Liver (tissue), 3 donors: Measurements from ENCODE around the gene SPAG16.

Source experiments
- EGR1 ChIP-seq, 2 donors: IDR thresholded peaks; 2 replicates each; pipeline ENCODE4 v1.6.1; 2016 to 2018; ENCODE audit warnings: antibody characterized with exemption in 2 of 2, low read depth in 2 of 2
- FOXA1 ChIP-seq: IDR thresholded peaks from 2 replicates; pipeline ENCODE4 v1.6.1; 2016; ENCODE audit warnings: antibody characterized with exemption
- GABPA ChIP-seq, 2 donors: IDR thresholded peaks in 1 of 2; conservative IDR thresholded peaks in 1 of 2; 2 replicates each; pipeline ENCODE4 v1.6.1; 2016; ENCODE audit warnings: antibody characterized with exemption in 2 of 2, mild to moderate bottlenecking in 1 of 2, moderate library complexity in 1 of 2
- HNF4A ChIP-seq, 2 donors: conservative IDR thresholded peaks; 2 replicates each; pipeline ENCODE4 v1.6.1; 2016; ENCODE audit warnings: antibody characterized with exemption in 2 of 2, mild to moderate bottlenecking in 2 of 2
- HNF4G ChIP-seq: IDR thresholded peaks from 2 replicates; pipeline ENCODE4 v1.6.1; 2016; ENCODE audit warnings: antibody characterized with exemption
- JUND ChIP-seq, 2 donors: IDR thresholded peaks; 2 replicates each; pipeline ENCODE4 v1.6.1; 2016; ENCODE audit warnings: antibody characterized with exemption in 2 of 2
- NR2F2 ChIP-seq: IDR thresholded peaks from 2 replicates; pipeline ENCODE4 v1.6.1; 2016; ENCODE audit warnings: antibody characterized with exemption
- RXRA ChIP-seq, 2 donors: IDR thresholded peaks; 2 replicates each; pipeline ENCODE4 v1.6.1; 2017 to 2018; ENCODE audit warnings: antibody characterized with exemption in 2 of 2, mild to moderate bottlenecking in 1 of 2
- SP1 ChIP-seq: IDR thresholded peaks from 2 replicates; pipeline ENCODE4 v1.6.1; 2018; ENCODE audit warnings: antibody characterized with exemption, mild to moderate bottlenecking
- TAF1 ChIP-seq: conservative IDR thresholded peaks from 2 replicates; pipeline ENCODE4 v1.6.1; 2016; ENCODE audit warnings: antibody characterized with exemption, mild to moderate bottlenecking
- TF ChIP-seq, protein P1 (sequence below): IDR thresholded peaks from 2 replicates; pipeline ENCODE4 v1.6.1; 2016; ENCODE audit warnings: antibody characterized with exemption, mild to moderate bottlenecking
- TF ChIP-seq, protein P2 (sequence below): IDR thresholded peaks from 2 replicates; pipeline ENCODE4 v1.6.1; 2016; ENCODE audit warnings: antibody characterized with exemption
- TF ChIP-seq, protein P3 (sequence below): fragments of 150-350 bp; IDR thresholded peaks from 2 replicates; pipeline ENCODE4 v1.5.1; 2017; ENCODE audit warnings: improper control_type of control experiment, low read depth, low read length; ENCODE audit not compliant: missing input control
- TF ChIP-seq, protein P4 (sequence below): IDR thresholded peaks from 2 replicates; pipeline ENCODE4 v1.6.1; 2016; ENCODE audit warnings: antibody characterized with exemption
- donor health status: healthy.
- donor health status: healthy.

DNA sequence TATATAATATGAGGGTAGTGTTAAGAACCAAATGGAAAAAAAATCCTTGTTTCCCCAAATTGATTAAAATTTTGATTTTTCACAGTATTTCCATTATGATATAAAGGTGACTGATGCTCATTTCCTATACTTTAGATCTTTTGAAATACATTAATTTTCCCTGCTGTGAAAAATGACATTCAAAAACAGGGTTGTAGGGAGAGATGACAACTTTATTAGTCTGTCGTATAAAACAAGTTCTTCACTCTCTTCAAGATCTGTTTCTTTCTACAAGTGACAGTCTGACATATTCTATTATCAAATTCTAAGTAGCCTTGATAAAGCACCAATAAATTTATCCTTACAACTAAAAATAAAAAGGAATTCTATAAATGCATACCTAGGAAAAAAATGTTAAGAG is 1081.3 kb downstream of the SPAG16 start:
- TF ChIP-seq, protein P1, sequence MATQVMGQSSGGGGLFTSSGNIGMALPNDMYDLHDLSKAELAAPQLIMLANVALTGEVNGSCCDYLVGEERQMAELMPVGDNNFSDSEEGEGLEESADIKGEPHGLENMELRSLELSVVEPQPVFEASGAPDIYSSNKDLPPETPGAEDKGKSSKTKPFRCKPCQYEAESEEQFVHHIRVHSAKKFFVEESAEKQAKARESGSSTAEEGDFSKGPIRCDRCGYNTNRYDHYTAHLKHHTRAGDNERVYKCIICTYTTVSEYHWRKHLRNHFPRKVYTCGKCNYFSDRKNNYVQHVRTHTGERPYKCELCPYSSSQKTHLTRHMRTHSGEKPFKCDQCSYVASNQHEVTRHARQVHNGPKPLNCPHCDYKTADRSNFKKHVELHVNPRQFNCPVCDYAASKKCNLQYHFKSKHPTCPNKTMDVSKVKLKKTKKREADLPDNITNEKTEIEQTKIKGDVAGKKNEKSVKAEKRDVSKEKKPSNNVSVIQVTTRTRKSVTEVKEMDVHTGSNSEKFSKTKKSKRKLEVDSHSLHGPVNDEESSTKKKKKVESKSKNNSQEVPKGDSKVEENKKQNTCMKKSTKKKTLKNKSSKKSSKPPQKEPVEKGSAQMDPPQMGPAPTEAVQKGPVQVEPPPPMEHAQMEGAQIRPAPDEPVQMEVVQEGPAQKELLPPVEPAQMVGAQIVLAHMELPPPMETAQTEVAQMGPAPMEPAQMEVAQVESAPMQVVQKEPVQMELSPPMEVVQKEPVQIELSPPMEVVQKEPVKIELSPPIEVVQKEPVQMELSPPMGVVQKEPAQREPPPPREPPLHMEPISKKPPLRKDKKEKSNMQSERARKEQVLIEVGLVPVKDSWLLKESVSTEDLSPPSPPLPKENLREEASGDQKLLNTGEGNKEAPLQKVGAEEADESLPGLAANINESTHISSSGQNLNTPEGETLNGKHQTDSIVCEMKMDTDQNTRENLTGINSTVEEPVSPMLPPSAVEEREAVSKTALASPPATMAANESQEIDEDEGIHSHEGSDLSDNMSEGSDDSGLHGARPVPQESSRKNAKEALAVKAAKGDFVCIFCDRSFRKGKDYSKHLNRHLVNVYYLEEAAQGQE = no peak
- TF ChIP-seq, protein P2, sequence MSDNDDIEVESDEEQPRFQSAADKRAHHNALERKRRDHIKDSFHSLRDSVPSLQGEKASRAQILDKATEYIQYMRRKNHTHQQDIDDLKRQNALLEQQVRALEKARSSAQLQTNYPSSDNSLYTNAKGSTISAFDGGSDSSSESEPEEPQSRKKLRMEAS = no peak
- TF ChIP-seq, protein P3, sequence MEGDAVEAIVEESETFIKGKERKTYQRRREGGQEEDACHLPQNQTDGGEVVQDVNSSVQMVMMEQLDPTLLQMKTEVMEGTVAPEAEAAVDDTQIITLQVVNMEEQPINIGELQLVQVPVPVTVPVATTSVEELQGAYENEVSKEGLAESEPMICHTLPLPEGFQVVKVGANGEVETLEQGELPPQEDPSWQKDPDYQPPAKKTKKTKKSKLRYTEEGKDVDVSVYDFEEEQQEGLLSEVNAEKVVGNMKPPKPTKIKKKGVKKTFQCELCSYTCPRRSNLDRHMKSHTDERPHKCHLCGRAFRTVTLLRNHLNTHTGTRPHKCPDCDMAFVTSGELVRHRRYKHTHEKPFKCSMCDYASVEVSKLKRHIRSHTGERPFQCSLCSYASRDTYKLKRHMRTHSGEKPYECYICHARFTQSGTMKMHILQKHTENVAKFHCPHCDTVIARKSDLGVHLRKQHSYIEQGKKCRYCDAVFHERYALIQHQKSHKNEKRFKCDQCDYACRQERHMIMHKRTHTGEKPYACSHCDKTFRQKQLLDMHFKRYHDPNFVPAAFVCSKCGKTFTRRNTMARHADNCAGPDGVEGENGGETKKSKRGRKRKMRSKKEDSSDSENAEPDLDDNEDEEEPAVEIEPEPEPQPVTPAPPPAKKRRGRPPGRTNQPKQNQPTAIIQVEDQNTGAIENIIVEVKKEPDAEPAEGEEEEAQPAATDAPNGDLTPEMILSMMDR = no peak
- TF ChIP-seq RXRA (IDR thresholded peaks at IDR 0.05) (no peak), TAF1 (no peak), JUND (IDR thresholded peaks at IDR 0.05) (no peak), HNF4A (conservative IDR thresholded peaks at IDR 0.05) (no peak), GABPA (IDR thresholded peaks at IDR 0.05 in 1 of 2, conservative IDR thresholded peaks at IDR 0.05 in 1 of 2) (no peak), EGR1 (IDR thresholded peaks at IDR 0.05; ENCODE audit: low read depth in 2 of 2) (no peak), FOXA1 (no peak), HNF4G (no peak), NR2F2 (no peak), SP1 (no peak)
- TF ChIP-seq, protein P4, sequence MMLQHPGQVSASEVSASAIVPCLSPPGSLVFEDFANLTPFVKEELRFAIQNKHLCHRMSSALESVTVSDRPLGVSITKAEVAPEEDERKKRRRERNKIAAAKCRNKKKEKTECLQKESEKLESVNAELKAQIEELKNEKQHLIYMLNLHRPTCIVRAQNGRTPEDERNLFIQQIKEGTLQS = no peak
